GM12878 (cell line): ENCODE data around the gene WNT7A. TPM values are rescaled to one million over a fixed set of nuclear protein-coding genes. Genes with fewer than 3 reads are reported as not detected.

Experiments
- ATAC-seq: fragments of 200-7000 bp; cut with Tn5 transposase; 3 replicates; pipeline ENCODE4 v1.9.1; 2020; ENCODE audit warnings: mild to moderate bottlenecking, moderate library complexity
- BruUV-seq: library from RNA; stranded (reverse); fragments of 400-500 nt; replicated peaks from 2 replicates; lab custom pipeline; 2021; lab: Mats Ljungman, UMichigan
- CTCF ChIA-PET: fragments of 300-600 bp; sonication (Branson Sonifier 250); formaldehyde crosslinking; extraction: SDS; loops from one replicate; lab custom pipeline; 2021; ENCODE audit warnings: inconsistent platforms; lab: Yijun Ruan, JAX
- POLR2A ChIA-PET: fragments of 350-600 bp; formaldehyde crosslinking; extraction: SDS; loops from one replicate; lab custom pipeline; 2021; ENCODE audit warnings: inconsistent platforms; lab: Charles Lee
- RAD21 ChIA-PET: fragments of 300-600 bp; sonication (Branson Sonifier 250); formaldehyde crosslinking; loops from one replicate; lab custom pipeline; 2023; ENCODE audit warnings: antibody characterized with exemption; ENCODE audit not compliant: unreplicated experiment; lab: Charles Lee
- SMC1A ChIA-PET: fragments of 300-600 bp; sonication (Branson Sonifier 250); formaldehyde crosslinking; loops from one replicate; lab custom pipeline; 2023; ENCODE audit not compliant: unreplicated experiment, uncharacterized antibody; lab: Charles Lee
- DNase-seq: peaks from one replicate; pipeline ENCODE4 v3.0.0-alpha.2; 2011; ENCODE audit warnings: low read depth, low spot score
- FAIRE-seq: peaks from 3 replicates; lab custom pipeline; 2011; peaks lifted over from hg19 to GRCh38; lab: Jason Lieb, UNC
- H2AFZ ChIP-seq: 2 replicates; pipeline ENCODE4 v1.6.0; 2011; ENCODE audit warnings: low read depth, low read length, control low read depth; ENCODE audit not compliant: control insufficient read depth
- H3K27ac ChIP-seq: 2 replicates; pipeline ENCODE4 v1.5.1; 2011; ENCODE audit warnings: control low read depth; ENCODE audit not compliant: control insufficient read depth, insufficient read depth
- H3K27me3 ChIP-seq, 2 experiments: replicated peaks in 1 of 2; 2 replicates each; pipeline versions ENCODE4 v1.6.0 to v1.6.1; 2011; ENCODE audit warnings: low read length in 1 of 2; ENCODE audit not compliant: control insufficient read depth in 2 of 2, insufficient read depth in 2 of 2
- H3K36me3 ChIP-seq, 2 experiments: 2 replicates each; pipeline ENCODE4 v1.5.1; 2011; ENCODE audit warnings: low read length in 1 of 2; ENCODE audit not compliant: control insufficient read depth in 2 of 2, insufficient read depth in 2 of 2
- H3K4me1 ChIP-seq: 2 replicates; pipeline ENCODE4 v1.6.1; 2011; ENCODE audit warnings: mild to moderate bottlenecking, low read length, moderate library complexity, mixed read lengths; ENCODE audit not compliant: control insufficient read depth, insufficient read depth
- H3K4me2 ChIP-seq: 2 replicates; pipeline ENCODE4 v1.6.0; 2011; ENCODE audit warnings: control low read depth; ENCODE audit not compliant: control insufficient read depth, insufficient read depth
- H3K4me3 ChIP-seq: fragments of 200-600 bp; sonication (generic); 2 replicates; pipeline ENCODE4 v1.5.1; 2016
- H3K79me2 ChIP-seq: 2 replicates; pipeline ENCODE4 v1.6.0; 2011; ENCODE audit warnings: low read length; ENCODE audit not compliant: control insufficient read depth, insufficient read depth
- H3K9ac ChIP-seq: 2 replicates; pipeline ENCODE4 v1.8.0; 2011; ENCODE audit warnings: low read length, control low read depth, mixed read lengths; ENCODE audit not compliant: control insufficient read depth, insufficient read depth
- H3K9me3 ChIP-seq: replicated peaks from 3 replicates; pipeline ENCODE4 v1.5.1; 2011; ENCODE audit warnings: mild to moderate bottlenecking, low read length; ENCODE audit not compliant: control insufficient read depth, insufficient read depth
- H4K20me1 ChIP-seq: 2 replicates; pipeline ENCODE4 v1.6.0; 2011; ENCODE audit not compliant: control insufficient read depth, insufficient read depth
- BCLAF1 ChIP-seq: fragments of 450-650 bp; IDR thresholded peaks from 2 replicates; pipeline ENCODE4 v1.6.1; 2017; ENCODE audit warnings: antibody characterized with exemption, mild to moderate bottlenecking, moderate library complexity
- ELK1 ChIP-seq: IDR thresholded peaks from 2 replicates; pipeline ENCODE4 v1.6.1; 2012; ENCODE audit warnings: low read depth, low read length, improper control_type of control experiment
- ESRRA ChIP-seq: IDR thresholded peaks from 2 replicates; pipeline ENCODE4 v1.6.1; 2012; ENCODE audit warnings: mild to moderate bottlenecking, low read length, improper control_type of control experiment
- GATAD2B ChIP-seq: fragments of 450-650 bp; conservative IDR thresholded peaks from 2 replicates; pipeline ENCODE4 v1.6.1; 2017; ENCODE audit warnings: low read depth, mild to moderate bottlenecking, moderate library complexity
- HCFC1 ChIP-seq: fragments of 150-350 bp; IDR thresholded peaks from 2 replicates; pipeline ENCODE4 v1.6.1; 2014; ENCODE audit warnings: low read length
- JUND ChIP-seq: IDR thresholded peaks from 2 replicates; pipeline ENCODE4 v1.6.1; 2012; ENCODE audit warnings: low read depth, mild to moderate bottlenecking, low read length, improper control_type of control experiment, moderate library complexity
- STAT3 ChIP-seq: IDR thresholded peaks from 2 replicates; pipeline ENCODE4 v1.6.1; 2011; ENCODE audit warnings: low read depth, low read length, improper control_type of control experiment
- SUZ12 ChIP-seq: fragments of 200-600 bp; sonication (generic); IDR thresholded peaks from one replicate; pipeline ENCODE4 v1.6.1; 2018; ENCODE audit warnings: antibody characterized with exemption, mild to moderate bottlenecking; ENCODE audit not compliant: unreplicated experiment
- WRNIP1 ChIP-seq: IDR thresholded peaks from 2 replicates; pipeline ENCODE4 v1.6.1; 2011; ENCODE audit warnings: low read depth, low read length, improper control_type of control experiment, borderline replicate concordance
- ZNF207 ChIP-seq: fragments of 450-650 bp; IDR thresholded peaks from 2 replicates; pipeline ENCODE4 v1.6.1; 2014; ENCODE audit warnings: antibody characterized with exemption, mild to moderate bottlenecking, borderline replicate concordance
- ZNF24 ChIP-seq: fragments of 450-650 bp; IDR thresholded peaks from 2 replicates; pipeline ENCODE4 v1.6.1; 2017; ENCODE audit warnings: antibody characterized with exemption, mild to moderate bottlenecking
- WGBS: methylation state at CpG from one replicate; pipeline ENCODE4 v1.1.6; 2016; ENCODE audit warnings: low lambda C conversion rate; ENCODE audit not compliant: insufficient replicate concordance, insufficient coverage; ENCODE audit errors: missing lambda C conversion rate; 5-methylcytosine and 5-hydroxymethylcytosine counted together
- in situ Hi-C: fragments of 300-500 bp; cut with MboI; formaldehyde crosslinking; loops from 9 replicates; pipeline ENCODE4 v1.14.3; 2018; ENCODE audit warnings: mixed read lengths
- intact Hi-C: fragments of 100-400 bp; cut with micrococcal nuclease; formaldehyde crosslinking; loops from one replicate; pipeline ENCODE4 v1.14.2; 2022; ENCODE audit not compliant: unreplicated experiment
- polyA plus RNA-seq, 11 experiments: library from polyadenylated mRNA; depleted of rRNA in 4 of 11; unstranded in 6 of 11; stranded (reverse) in 5 of 11; fragments of >200 nt; fragmentation: Nextera tagmentation in 4 of 11; fragmentation: Illumina TruSeq in 1 of 11; extraction: Ambion mirVana in 4 of 11; extraction: Trizol in 1 of 11; gene quantifications; 1 replicate in 1 of 11; 2 replicates in 10 of 11; pipeline versions ENCODE4 v1.2.1 to v1.2.3, GENCODE V29; 2011 to 2016; ENCODE audit warnings: inconsistent platforms in 2 of 11, missing spikeins in 2 of 11, low read depth in 1 of 11
- total RNA-seq, 4 experiments: library from RNA; depleted of rRNA in 3 of 4; stranded (reverse); fragments of >200 nt in 3 of 4; fragmentation: Illumina TruSeq in 1 of 4; extraction: Trizol in 1 of 4; gene quantifications; 2 replicates each; pipeline versions ENCODE4 v1.2.1 to v1.2.3, GENCODE V29; 2013 to 2021
- TF ChIP-seq, protein P1 (sequence below): IDR thresholded peaks from 2 replicates; pipeline ENCODE4 v1.6.1; 2011; ENCODE audit warnings: low read depth, mild to moderate bottlenecking, low read length, moderate library complexity, borderline replicate concordance; ENCODE audit errors: extremely low read depth
- TF ChIP-seq, protein P2 (sequence below): fragments of 450-650 bp; IDR thresholded peaks from 2 replicates; pipeline ENCODE4 v1.6.1; 2017; ENCODE audit warnings: mild to moderate bottlenecking, moderate library complexity
- TF ChIP-seq, protein P3 (sequence below): fragments of 150-350 bp; IDR thresholded peaks from 2 replicates; pipeline ENCODE4 v1.6.1; 2014; ENCODE audit warnings: mild to moderate bottlenecking, low read depth, low read length

Gene WNT7A
- total and polyA plus RNA-seq, 10 of the 15 experiments (the other 5 are each of a cell fraction or from before 2014, with no cell fraction given): 0.08 TPM; not detected in 9

DNA sequence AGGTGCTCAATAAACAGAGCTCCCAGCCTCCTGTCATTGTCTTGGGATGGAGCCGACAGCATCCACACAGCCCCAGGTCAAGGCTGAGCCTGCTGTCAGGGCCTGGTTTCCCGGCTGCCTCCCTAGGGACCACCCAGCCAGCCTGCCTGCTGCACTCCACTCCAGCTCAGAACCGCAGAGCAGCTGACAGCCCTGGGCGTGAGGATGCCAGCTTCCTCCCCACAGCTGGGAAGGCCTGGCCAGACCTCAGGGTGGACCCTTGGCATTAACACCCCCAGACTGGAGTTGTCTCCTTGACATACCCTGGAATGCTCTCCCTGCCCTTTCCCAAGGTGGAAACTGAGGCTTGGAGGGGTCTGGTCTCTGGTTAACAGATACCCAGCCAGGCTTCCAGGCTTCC is 112.0 kb downstream of the WNT7A start:
- DNase-seq (no peak), ATAC-seq (no peak), FAIRE-seq (no peak)
- Histone ChIP-seq H3K4me3 (no peak overlapping the region), H3K9ac (no peak overlapping the region), H3K4me1 (no peaks in the 10 kb centered on the region), H2AFZ (no peak overlapping the region), H3K27ac (no peak overlapping the region), H3K4me2 (no peak overlapping the region), H4K20me1 (no peaks in the 10 kb centered on the region), H3K9me3 (no peaks in the 10 kb centered on the region), H3K27me3 (0 out of 4 replicates have a peak, but pooled peaks cover 0 to 1% of the 10 kb centered on the region in 2 experiments), H3K79me2 (no peaks in the 10 kb centered on the region), H3K36me3 (no peaks in the 10 kb centered on the region)
- ChIA-PET POLR2A (no interaction called here), CTCF (no interaction called here), SMC1A (no interaction called here), RAD21 (no interaction called here)
- BruUV-seq: no TSS peak
- 3% methylated on average over 4 of the region's 4 CpGs for WGBS
- in situ Hi-C loops (no loop called here), intact Hi-C loops (no loop called here)
- TF ChIP-seq ZNF207 (no peak), ZNF24 (no peak), ESRRA (no peak), HCFC1 (no peak), BCLAF1 (no peak), GATAD2B (no peak), JUND (no peak), STAT3 (no peak), ELK1 (no peak), SUZ12 (no peak), WRNIP1 (no peak)
- TF ChIP-seq, protein P1, sequence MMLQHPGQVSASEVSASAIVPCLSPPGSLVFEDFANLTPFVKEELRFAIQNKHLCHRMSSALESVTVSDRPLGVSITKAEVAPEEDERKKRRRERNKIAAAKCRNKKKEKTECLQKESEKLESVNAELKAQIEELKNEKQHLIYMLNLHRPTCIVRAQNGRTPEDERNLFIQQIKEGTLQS: no peak
- TF ChIP-seq, protein P2, sequence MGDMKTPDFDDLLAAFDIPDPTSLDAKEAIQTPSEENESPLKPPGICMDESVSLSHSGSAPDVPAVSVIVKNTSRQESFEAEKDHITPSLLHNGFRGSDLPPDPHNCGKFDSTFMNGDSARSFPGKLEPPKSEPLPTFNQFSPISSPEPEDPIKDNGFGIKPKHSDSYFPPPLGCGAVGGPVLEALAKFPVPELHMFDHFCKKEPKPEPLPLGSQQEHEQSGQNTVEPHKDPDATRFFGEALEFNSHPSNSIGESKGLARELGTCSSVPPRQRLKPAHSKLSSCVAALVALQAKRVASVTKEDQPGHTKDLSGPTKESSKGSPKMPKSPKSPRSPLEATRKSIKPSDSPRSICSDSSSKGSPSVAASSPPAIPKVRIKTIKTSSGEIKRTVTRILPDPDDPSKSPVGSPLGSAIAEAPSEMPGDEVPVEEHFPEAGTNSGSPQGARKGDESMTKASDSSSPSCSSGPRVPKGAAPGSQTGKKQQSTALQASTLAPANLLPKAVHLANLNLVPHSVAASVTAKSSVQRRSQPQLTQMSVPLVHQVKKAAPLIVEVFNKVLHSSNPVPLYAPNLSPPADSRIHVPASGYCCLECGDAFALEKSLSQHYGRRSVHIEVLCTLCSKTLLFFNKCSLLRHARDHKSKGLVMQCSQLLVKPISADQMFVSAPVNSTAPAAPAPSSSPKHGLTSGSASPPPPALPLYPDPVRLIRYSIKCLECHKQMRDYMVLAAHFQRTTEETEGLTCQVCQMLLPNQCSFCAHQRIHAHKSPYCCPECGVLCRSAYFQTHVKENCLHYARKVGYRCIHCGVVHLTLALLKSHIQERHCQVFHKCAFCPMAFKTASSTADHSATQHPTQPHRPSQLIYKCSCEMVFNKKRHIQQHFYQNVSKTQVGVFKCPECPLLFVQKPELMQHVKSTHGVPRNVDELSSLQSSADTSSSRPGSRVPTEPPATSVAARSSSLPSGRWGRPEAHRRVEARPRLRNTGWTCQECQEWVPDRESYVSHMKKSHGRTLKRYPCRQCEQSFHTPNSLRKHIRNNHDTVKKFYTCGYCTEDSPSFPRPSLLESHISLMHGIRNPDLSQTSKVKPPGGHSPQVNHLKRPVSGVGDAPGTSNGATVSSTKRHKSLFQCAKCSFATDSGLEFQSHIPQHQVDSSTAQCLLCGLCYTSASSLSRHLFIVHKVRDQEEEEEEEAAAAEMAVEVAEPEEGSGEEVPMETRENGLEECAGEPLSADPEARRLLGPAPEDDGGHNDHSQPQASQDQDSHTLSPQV: no peak
- TF ChIP-seq, protein P3, sequence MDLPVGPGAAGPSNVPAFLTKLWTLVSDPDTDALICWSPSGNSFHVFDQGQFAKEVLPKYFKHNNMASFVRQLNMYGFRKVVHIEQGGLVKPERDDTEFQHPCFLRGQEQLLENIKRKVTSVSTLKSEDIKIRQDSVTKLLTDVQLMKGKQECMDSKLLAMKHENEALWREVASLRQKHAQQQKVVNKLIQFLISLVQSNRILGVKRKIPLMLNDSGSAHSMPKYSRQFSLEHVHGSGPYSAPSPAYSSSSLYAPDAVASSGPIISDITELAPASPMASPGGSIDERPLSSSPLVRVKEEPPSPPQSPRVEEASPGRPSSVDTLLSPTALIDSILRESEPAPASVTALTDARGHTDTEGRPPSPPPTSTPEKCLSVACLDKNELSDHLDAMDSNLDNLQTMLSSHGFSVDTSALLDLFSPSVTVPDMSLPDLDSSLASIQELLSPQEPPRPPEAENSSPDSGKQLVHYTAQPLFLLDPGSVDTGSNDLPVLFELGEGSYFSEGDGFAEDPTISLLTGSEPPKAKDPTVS: no peak
